ENCODE results near the gene FNDC3B. TPM values are rescaled to one million over a fixed set of nuclear protein-coding genes. Genes with fewer than 3 reads are reported as not detected.

The FNDC3B gene
- total RNA-seq, 4 donors from 2014 or later, result 49.7 to 188 (median 165) TPM

- no peaks in the 10 kb centered on the region for H3K36me3 ChIP-seq
- H3K4me1 ChIP-seq, result peaks cover 0 to 5% of the 10 kb centered on the region in 2 donors
- TF ChIP-seq, protein P1, sequence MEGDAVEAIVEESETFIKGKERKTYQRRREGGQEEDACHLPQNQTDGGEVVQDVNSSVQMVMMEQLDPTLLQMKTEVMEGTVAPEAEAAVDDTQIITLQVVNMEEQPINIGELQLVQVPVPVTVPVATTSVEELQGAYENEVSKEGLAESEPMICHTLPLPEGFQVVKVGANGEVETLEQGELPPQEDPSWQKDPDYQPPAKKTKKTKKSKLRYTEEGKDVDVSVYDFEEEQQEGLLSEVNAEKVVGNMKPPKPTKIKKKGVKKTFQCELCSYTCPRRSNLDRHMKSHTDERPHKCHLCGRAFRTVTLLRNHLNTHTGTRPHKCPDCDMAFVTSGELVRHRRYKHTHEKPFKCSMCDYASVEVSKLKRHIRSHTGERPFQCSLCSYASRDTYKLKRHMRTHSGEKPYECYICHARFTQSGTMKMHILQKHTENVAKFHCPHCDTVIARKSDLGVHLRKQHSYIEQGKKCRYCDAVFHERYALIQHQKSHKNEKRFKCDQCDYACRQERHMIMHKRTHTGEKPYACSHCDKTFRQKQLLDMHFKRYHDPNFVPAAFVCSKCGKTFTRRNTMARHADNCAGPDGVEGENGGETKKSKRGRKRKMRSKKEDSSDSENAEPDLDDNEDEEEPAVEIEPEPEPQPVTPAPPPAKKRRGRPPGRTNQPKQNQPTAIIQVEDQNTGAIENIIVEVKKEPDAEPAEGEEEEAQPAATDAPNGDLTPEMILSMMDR (IDR thresholded peaks at IDR 0.05), result no peak
- TF ChIP-seq POLR2A (IDR thresholded peaks at IDR 0.05), result no peak
- peak overlapping the region; percentile 71 to 79 for H3K27ac ChIP-seq
- intact Hi-C loops (cut with DNase I; ENCODE audit: low total_unique reads), result no loop called here
- no peaks in the 10 kb centered on the region for H3K27me3 ChIP-seq
- no peak for DNase-seq
- H3K4me3 ChIP-seq, result no peak overlapping the region
- H3K9me3 ChIP-seq, result no peaks in the 10 kb centered on the region
Observed at GRCh38 chr3:172082820-172083513, 43.6 kb downstream of the FNDC3B start.

GRCh38 chr3:172083995-172084409, 44.6 kb downstream of the FNDC3B start:
- no peak for DNase-seq
- Histone ChIP-seq H3K9me3 (no peaks in the 10 kb centered on the region), H3K36me3 (no peaks in the 10 kb centered on the region), H3K4me3 (no peak overlapping the region), H3K27me3 (no peaks in the 10 kb centered on the region), H3K27ac (peak overlapping the region in 1 of 2 donors; percentile 79), H3K4me1 (peaks cover 0 to 5% of the 10 kb centered on the region in 2 donors)
- intact Hi-C loops (cut with DNase I; ENCODE audit: low total_unique reads), result no loop called here
- TF ChIP-seq, protein P1 (IDR thresholded peaks at IDR 0.05), result no peak
- no peak for TF ChIP-seq POLR2A (IDR thresholded peaks at IDR 0.05)

GRCh38 chr3:172084871-172085556, 45.6 kb downstream of the FNDC3B start:
- intact Hi-C loops (cut with DNase I; ENCODE audit: low total_unique reads), result no loop called here
- TF ChIP-seq, protein P1 (IDR thresholded peaks at IDR 0.05), result no peak
- no peak for TF ChIP-seq POLR2A (IDR thresholded peaks at IDR 0.05)
- Histone ChIP-seq H3K9me3 (no peaks in the 10 kb centered on the region), H3K27ac (peak overlapping the region in 1 of 2 donors; percentile 42), H3K27me3 (no peaks in the 10 kb centered on the region), H3K4me3 (no peak overlapping the region), H3K4me1 (peaks cover 0 to 5% of the 10 kb centered on the region in 2 donors), H3K36me3 (no peaks in the 10 kb centered on the region)
- DNase-seq, result no peak

DNA sequence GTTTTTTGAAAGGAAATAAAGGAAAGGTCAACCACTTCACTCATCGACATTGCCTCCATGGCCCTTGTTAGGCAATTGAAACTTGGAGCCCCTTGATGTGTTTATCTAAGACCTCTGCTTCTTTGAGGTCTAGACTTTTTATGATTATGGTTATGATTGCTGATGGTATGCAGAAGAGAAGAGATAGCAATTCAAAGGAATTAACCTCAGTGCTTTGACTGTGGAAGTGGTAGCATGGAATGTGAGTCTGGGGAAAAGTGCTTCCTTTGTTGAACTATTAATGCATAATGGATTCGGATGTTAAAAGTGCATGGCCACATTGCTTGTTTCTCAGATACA, 46.1 kb downstream of the FNDC3B start:
- Histone ChIP-seq H3K9me3 (no peaks in the 10 kb centered on the region), H3K4me3 (no peak overlapping the region), H3K27ac (no peak overlapping the region), H3K4me1 (peaks cover 0 to 5% of the 10 kb centered on the region in 2 donors), H3K36me3 (no peaks in the 10 kb centered on the region), H3K27me3 (no peaks in the 10 kb centered on the region)
- TF ChIP-seq, protein P1 (IDR thresholded peaks at IDR 0.05), result no peak
- TF ChIP-seq POLR2A (IDR thresholded peaks at IDR 0.05), result no peak
- intact Hi-C loops (cut with DNase I; ENCODE audit: low total_unique reads), result no loop called here
- DNase-seq, result no peak

DNA sequence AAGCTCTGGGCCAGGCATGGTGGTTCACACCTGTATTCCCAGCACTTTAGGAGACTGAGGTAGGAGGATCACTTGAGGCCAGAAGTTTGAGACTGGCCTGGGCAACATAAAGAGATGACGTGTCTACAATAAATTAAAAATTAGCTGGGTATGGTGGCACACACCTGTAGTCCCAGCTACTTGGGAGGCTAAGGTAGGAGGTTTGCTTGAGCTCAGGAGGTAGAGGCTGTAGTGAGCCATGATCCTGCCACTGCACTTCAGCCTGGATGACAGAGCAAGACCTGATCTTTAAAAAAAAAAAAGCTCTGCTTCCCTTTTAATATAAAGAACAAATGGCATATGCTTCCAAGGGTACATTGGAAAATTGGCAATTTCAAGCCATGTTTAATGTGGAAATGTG, 46.7 kb downstream of the FNDC3B start:
- no peak for DNase-seq
- Histone ChIP-seq H3K4me1 (peaks cover 0 to 5% of the 10 kb centered on the region in 2 donors), H3K4me3 (no peak overlapping the region), H3K36me3 (no peaks in the 10 kb centered on the region), H3K27me3 (no peaks in the 10 kb centered on the region), H3K27ac (no peak overlapping the region), H3K9me3 (no peaks in the 10 kb centered on the region)
- intact Hi-C loops (cut with DNase I; ENCODE audit: low total_unique reads), result no loop called here
- TF ChIP-seq POLR2A (IDR thresholded peaks at IDR 0.05), result no peak
- TF ChIP-seq, protein P1 (IDR thresholded peaks at IDR 0.05), result no peak
